IMR-90 (cell line): ENCODE data around the gene DISC1. TPM values are rescaled to one million over a fixed set of nuclear protein-coding genes. Genes with fewer than 3 reads are reported as not detected.

Experiments
- ATAC-seq: fragments of 200-7000 bp; cut with Tn5 transposase; 2 replicates; pipeline ENCODE4 v1.9.1; 2020; ENCODE audit warnings: low read depth, mild to moderate bottlenecking, moderate library complexity
- BruUV-seq: library from RNA; stranded (reverse); fragments of 400-500 nt; replicated peaks from 2 replicates; lab custom pipeline; 2021; lab: Mats Ljungman, UMichigan
- CTCF ChIA-PET: fragments of 300-600 bp; formaldehyde crosslinking; extraction: SDS; loops from one replicate; lab custom pipeline; 2021; ENCODE audit warnings: antibody characterized with exemption; lab: Yijun Ruan, JAX
- POLR2A ChIA-PET: fragments of 300-600 bp; sonication (Branson Sonifier 250); formaldehyde crosslinking; loops from one replicate; lab custom pipeline; 2022; ENCODE audit warnings: antibody characterized with exemption; ENCODE audit not compliant: unreplicated experiment; lab: Charles Lee
- DNase-seq: peaks from one replicate; pipeline ENCODE4 v3.0.0; 2013
- H2AFZ ChIP-seq: replicated peaks from 2 replicates; pipeline ENCODE3; 2013; ENCODE audit warnings: low read length, mild to moderate bottlenecking; ENCODE audit not compliant: poor library complexity
- H2AK5ac ChIP-seq: 2 replicates; pipeline ENCODE4 v1.6.1; 2013; ENCODE audit warnings: low read depth, low read length, inconsistent platforms
- H2AK9ac ChIP-seq: replicated peaks from 2 replicates; pipeline ENCODE3; 2013; ENCODE audit warnings: mild to moderate bottlenecking, low read depth, low read length, moderate library complexity; ENCODE audit not compliant: poor library complexity
- H2BK120ac ChIP-seq: 2 replicates; pipeline ENCODE4 v1.6.1; 2013; ENCODE audit warnings: low read depth, low read length, inconsistent platforms
- H2BK15ac ChIP-seq: 3 replicates; pipeline ENCODE4 v1.6.1; 2013; ENCODE audit warnings: low read depth, low read length, inconsistent platforms
- H2BK20ac ChIP-seq: 2 replicates; pipeline ENCODE4 v1.6.1; 2013; ENCODE audit warnings: low read depth, mild to moderate bottlenecking, inconsistent platforms, low read length, moderate library complexity
- H2BK5ac ChIP-seq: 2 replicates; pipeline ENCODE4 v1.6.1; 2013; ENCODE audit warnings: mild to moderate bottlenecking, low read depth, low read length, inconsistent platforms; ENCODE audit not compliant: poor library complexity, severe bottlenecking
- H3K14ac ChIP-seq: replicated peaks from 2 replicates; pipeline ENCODE4 v1.6.1; 2013; ENCODE audit warnings: low read depth, low read length, inconsistent platforms
- H3K18ac ChIP-seq: 2 replicates; pipeline ENCODE4 v1.6.1; 2013; ENCODE audit warnings: low read depth, low read length, control low read depth
- H3K23ac ChIP-seq: 2 replicates; pipeline ENCODE4 v1.6.1; 2013; ENCODE audit warnings: low read depth, low read length, inconsistent platforms
- H3K27ac ChIP-seq: 2 replicates; pipeline ENCODE4 v1.5.1; 2013; ENCODE audit warnings: mild to moderate bottlenecking, control low read depth, low read length; ENCODE audit not compliant: insufficient read depth
- H3K27me3 ChIP-seq: 2 replicates; pipeline ENCODE4 v1.6.1; 2013; ENCODE audit warnings: low read length; ENCODE audit not compliant: control insufficient read depth, insufficient read depth
- H3K36me3 ChIP-seq: 2 replicates; pipeline ENCODE4 v1.6.1; 2013; ENCODE audit warnings: low read length, mixed read lengths; ENCODE audit not compliant: control insufficient read depth, insufficient read depth
- H3K4ac ChIP-seq: 2 replicates; pipeline ENCODE4 v1.6.1; 2013; ENCODE audit warnings: low read depth, low read length, inconsistent platforms
- H3K4me1 ChIP-seq: 2 replicates; pipeline ENCODE4 v1.6.1; 2013; ENCODE audit warnings: low read length, mixed read lengths; ENCODE audit not compliant: control insufficient read depth, insufficient read depth
- H3K4me2 ChIP-seq: 2 replicates; pipeline ENCODE4 v1.6.1; 2013; ENCODE audit warnings: low read depth, mild to moderate bottlenecking, control low read depth, low read length, moderate library complexity
- H3K4me3 ChIP-seq: 2 replicates; pipeline ENCODE4 v1.5.1; 2013; ENCODE audit warnings: low read depth, mild to moderate bottlenecking, control low read depth, low read length, moderate library complexity; ENCODE audit not compliant: insufficient read depth
- H3K56ac ChIP-seq: 2 replicates; pipeline ENCODE4 v1.6.1; 2013; ENCODE audit warnings: low read length, inconsistent platforms; ENCODE audit not compliant: insufficient read depth; ENCODE audit errors: extremely low read depth
- H3K79me1 ChIP-seq, 2 experiments: 2 replicates each; pipeline ENCODE4 v1.6.1; 2013; ENCODE audit warnings: low read length in 2 of 2, inconsistent platforms in 1 of 2, low read depth in 1 of 2
- H3K9ac ChIP-seq: 2 replicates; pipeline ENCODE4 v1.6.1; 2013; ENCODE audit warnings: low read depth, low read length, control low read depth
- H3K9me1 ChIP-seq: 2 replicates; pipeline ENCODE4 v1.6.1; 2013; ENCODE audit warnings: low read length, inconsistent platforms; ENCODE audit not compliant: insufficient read depth
- H3K9me3 ChIP-seq: 2 replicates; pipeline ENCODE4 v1.6.1; 2013; ENCODE audit warnings: low read length; ENCODE audit not compliant: control insufficient read depth, insufficient read depth
- H4K20me1 ChIP-seq: 2 replicates; pipeline ENCODE4 v1.6.1; 2013; ENCODE audit warnings: low read length, inconsistent platforms; ENCODE audit not compliant: insufficient read depth
- H4K5ac ChIP-seq: 2 replicates; pipeline ENCODE4 v1.6.1; 2013; ENCODE audit warnings: mild to moderate bottlenecking, low read depth, low read length, control low read depth
- H4K8ac ChIP-seq, 2 experiments: 2 replicates each; pipeline ENCODE4 v1.6.1; 2013; ENCODE audit warnings: low read depth in 2 of 2, low read length in 2 of 2, control low read depth in 1 of 2, inconsistent platforms in 1 of 2
- H4K91ac ChIP-seq: 2 replicates; pipeline ENCODE4 v1.6.1; 2013; ENCODE audit warnings: low read depth, low read length, inconsistent platforms; ENCODE audit not compliant: insufficient read depth
- BHLHE40 ChIP-seq: fragments of 150-350 bp; IDR thresholded peaks from 2 replicates; pipeline ENCODE4 v1.6.1; 2016; ENCODE audit warnings: mild to moderate bottlenecking, low read depth, low read length
- CHD1 ChIP-seq: IDR thresholded peaks from 2 replicates; pipeline ENCODE4 v1.6.1; 2012; ENCODE audit warnings: low read depth, low read length, improper control_type of control experiment
- MAFK ChIP-seq: IDR thresholded peaks from 2 replicates; pipeline ENCODE4 v1.6.1; 2012; ENCODE audit warnings: low read depth, low read length, improper control_type of control experiment
- MAZ ChIP-seq: IDR thresholded peaks from 2 replicates; pipeline ENCODE4 v1.6.1; 2012; ENCODE audit warnings: low read depth, mild to moderate bottlenecking, low read length, improper control_type of control experiment, moderate library complexity, borderline replicate concordance
- MXI1 ChIP-seq: IDR thresholded peaks from 2 replicates; pipeline ENCODE4 v1.6.1; 2012; ENCODE audit warnings: low read depth, mild to moderate bottlenecking, low read length, moderate library complexity, borderline replicate concordance
- NFE2L2 ChIP-seq: fragments of 150-350 bp; IDR thresholded peaks from 2 replicates; pipeline ENCODE4 v1.6.1; 2016; ENCODE audit warnings: low read depth, mild to moderate bottlenecking, low read length
- POLR2A ChIP-seq: IDR thresholded peaks from 2 replicates; pipeline ENCODE4 v1.6.1; 2012; ENCODE audit warnings: mild to moderate bottlenecking, low read depth, low read length
- RFX5 ChIP-seq: IDR thresholded peaks from 2 replicates; pipeline ENCODE4 v1.8.0; 2012; ENCODE audit warnings: low read depth, mild to moderate bottlenecking, low read length, moderate library complexity
- USF2 ChIP-seq: fragments of 150-350 bp; IDR thresholded peaks from 2 replicates; pipeline ENCODE4 v1.6.1; 2017; ENCODE audit warnings: mild to moderate bottlenecking, antibody characterized with exemption, low read length, low read depth
- WGBS, 2 experiments: methylation state at CpG; one replicate each; pipeline versions ENCODE4 v1.1.5 to v1.1.7; 2013; ENCODE audit warnings: missing lambda C conversion rate in 2 of 2; ENCODE audit not compliant: insufficient read length in 1 of 2; ENCODE audit errors: extremely low coverage in 2 of 2; 5-methylcytosine and 5-hydroxymethylcytosine counted together
- dilution Hi-C: fragments of 300-500 bp; cut with HindIII; formaldehyde crosslinking; loops from one replicate; pipeline ENCODE4 v1.14.3; 2018; ENCODE audit warnings: low sequenced_read_pairs; ENCODE audit not compliant: unreplicated experiment
- in situ Hi-C: fragments of 300-500 bp; cut with MboI; formaldehyde crosslinking; loops from 3 replicates; pipeline ENCODE4 v1.14.3; 2019; ENCODE audit warnings: low sequenced_read_pairs, inconsistent platforms, mixed read lengths
- intact Hi-C: fragments of 100-400 bp; cut with micrococcal nuclease; formaldehyde crosslinking; loops from 2 replicates; pipeline ENCODE4 v1.10.0; 2022
- polyA plus RNA-seq, 3 experiments: library from polyadenylated mRNA; depleted of rRNA; stranded (reverse); fragments of >200 nt; gene quantifications; 2 replicates each; pipeline ENCODE4 v1.2.3, GENCODE V29; 2012; ENCODE audit warnings: low replicate concordance in 1 of 3
- total RNA-seq: library from RNA; depleted of rRNA; stranded (reverse); fragments of >200 nt; gene quantifications from 2 replicates; pipeline ENCODE4 v1.2.3, GENCODE V29; 2012

DISC1 gene
- total and polyA plus RNA-seq, 2 of the 4 experiments (the other 2 are of a cell fraction): 2.2 to 7.0 TPM

GRCh38 chr1:231695439-231696255, 69.1 kb downstream of the DISC1 start:
- Histone ChIP-seq H4K91ac (no peak overlapping the region), H3K23ac (no peak overlapping the region; the same call in 1 of the 2 replicates), H3K79me1 (peaks cover 0 to 3% of the 10 kb centered on the region in 2 experiments; a peak in 2 of 4 replicates), H2AK5ac (no peak overlapping the region), H2AFZ (peak overlapping the region; percentile 28), H3K4me3 (no peak overlapping the region), H3K36me3 (peaks cover 6% of the 10 kb centered on the region; the same call in 1 of the 2 replicates), H3K18ac (no peak overlapping the region; the same call in 1 of the 2 replicates), H3K9me1 (peaks cover 15% of the 10 kb centered on the region), H3K4me2 (no peak overlapping the region), H3K27ac (no peak overlapping the region), H2BK15ac (no peak overlapping the region), H3K9ac (no peak overlapping the region), H2AK9ac (peak overlapping the region; percentile 17), H2BK5ac (no peak overlapping the region), H2BK120ac (no peak overlapping the region), H3K56ac (no peak overlapping the region), H3K14ac (no peak overlapping the region), H3K4ac (no peak overlapping the region; the same call in 1 of the 2 replicates), H3K27me3 (no peaks in the 10 kb centered on the region), H2BK20ac (no peak overlapping the region), H3K9me3 (no peaks in the 10 kb centered on the region), H4K8ac (no peak overlapping the region), H3K4me1 (peaks cover 14% of the 10 kb centered on the region), H4K20me1 (no peaks in the 10 kb centered on the region), H4K5ac (no peak overlapping the region)
- BruUV-seq: no TSS peak
- CTCF ChIA-PET: no interaction called here
- TF ChIP-seq BHLHE40 (no peak), RFX5 (no peak), CHD1 (no peak), NFE2L2 (no peak), POLR2A (no peak), MAFK (no peak), MAZ (no peak), USF2 (no peak), MXI1 (no peak)
- peak; percentile 12; the same call in 1 of the 2 replicates for ATAC-seq
- POLR2A ChIA-PET: no interaction called here
- 50% methylated on average over 1 of the region's 8 CpGs; no CpG with 5 or more reads in 1 of the 2 experiments for WGBS, 2 experiments
- DNase-seq: no peak
- in situ Hi-C loops: no loop called here
- intact Hi-C loops: no loop called here
- dilution Hi-C loops: no loop called here
